NCI-H774 (cell line): ENCODE results near the gene GLIS1.

ENCODE experiments used
- DNase-seq: peaks from one replicate; lab custom pipeline; 2025; lab: John Stamatoyannopoulos, UW

Gene GLIS1

GRCh38 chr1:53736290-53736689 is 2.7 kb downstream of the GLIS1 start:
- DNase-seq, result no peak

GRCh38 chr1:53735681-53736080 is 3.3 kb downstream of the GLIS1 start:
- DNase-seq, result no peak

GRCh38 chr1:53735261-53735660 is 3.7 kb downstream of the GLIS1 start:
- no peak for DNase-seq

- no peak for DNase-seq
Measured at GRCh38 chr1:53734650-53735211, 4.2 kb downstream of the GLIS1 start.

- no peak for DNase-seq
Measured at GRCh38 chr1:53733975-53734649, 4.9 kb downstream of the GLIS1 start.

- DNase-seq, result no peak
Measured at GRCh38 chr1:53733447-53733931, 5.5 kb downstream of the GLIS1 start.

- DNase-seq, result no peak
Measured at GRCh38 chr1:53732912-53733317, 6.0 kb downstream of the GLIS1 start.

GRCh38 chr1:53732409-53732808 is 6.6 kb downstream of the GLIS1 start:
- no peak for DNase-seq

GRCh38 chr1:53731779-53732305 is 7.1 kb downstream of the GLIS1 start:
- no peak for DNase-seq

GRCh38 chr1:53731043-53731600 is 7.8 kb downstream of the GLIS1 start:
- no peak for DNase-seq

GRCh38 chr1:53730224-53730865 is 8.6 kb downstream of the GLIS1 start:
- no peak for DNase-seq

GRCh38 chr1:53729456-53730223 is 9.3 kb downstream of the GLIS1 start:
- no peak for DNase-seq

- DNase-seq, result no peak
Measured at GRCh38 chr1:53728702-53729455, 10.1 kb downstream of the GLIS1 start.

GRCh38 chr1:53728196-53728595 is 10.8 kb downstream of the GLIS1 start:
- no peak for DNase-seq

GRCh38 chr1:53727461-53728092 is 11.4 kb downstream of the GLIS1 start:
- no peak for DNase-seq

- no peak for DNase-seq
Measured at GRCh38 chr1:53726009-53726600, 12.9 kb downstream of the GLIS1 start.

- DNase-seq, result no peak
Measured at GRCh38 chr1:53725238-53725689, 13.7 kb downstream of the GLIS1 start.

- no peak for DNase-seq
Measured at GRCh38 chr1:53722025-53722424, 16.9 kb downstream of the GLIS1 start.

GRCh38 chr1:53721088-53721487 is 17.9 kb downstream of the GLIS1 start:
- DNase-seq, result no peak

- no peak for DNase-seq
Measured at GRCh38 chr1:53719469-53719868, 19.5 kb downstream of the GLIS1 start.
